Osteoblast (primary cell): Measurements from ENCODE around the gene HSD17B14. TPM values are rescaled to one million over a fixed set of nuclear protein-coding genes. Genes with fewer than 3 reads are reported as not detected.

Experiments used
- DNase-seq: peaks from one replicate; pipeline ENCODE4 v3.0.0; 2011; ENCODE audit warnings: low spot score, mixed read lengths; ENCODE audit not compliant: insufficient read length; ENCODE audit errors: missing footprints
- H2AFZ ChIP-seq: 2 replicates; pipeline ENCODE4 v1.6.0; 2011; ENCODE audit warnings: mild to moderate bottlenecking, low read length
- H3K27ac ChIP-seq: 2 replicates; pipeline ENCODE4 v1.5.1; 2011; ENCODE audit warnings: mild to moderate bottlenecking, low read depth, low read length, moderate library complexity
- H3K27me3 ChIP-seq: 2 replicates; pipeline ENCODE4 v1.6.0; 2012; ENCODE audit warnings: mild to moderate bottlenecking, control low read depth, inconsistent platforms, low read length, moderate library complexity; ENCODE audit not compliant: insufficient read depth
- H3K36me3 ChIP-seq: 2 replicates; pipeline ENCODE4 v1.5.1; 2011; ENCODE audit warnings: mild to moderate bottlenecking, low read length, control low read depth, moderate library complexity; ENCODE audit not compliant: insufficient read depth
- H3K4me1 ChIP-seq: 2 replicates; pipeline ENCODE4 v1.5.1; 2011; ENCODE audit warnings: mild to moderate bottlenecking, low read length, control low read depth, moderate library complexity; ENCODE audit not compliant: insufficient read depth
- H3K4me2 ChIP-seq: 2 replicates; pipeline ENCODE4 v1.6.0; 2011; ENCODE audit warnings: mild to moderate bottlenecking, low read length; ENCODE audit not compliant: insufficient read depth
- H3K4me3 ChIP-seq: fragments of 200-600 bp; sonication (generic); 3 replicates; pipeline ENCODE4 v1.5.1; 2012; ENCODE audit warnings: mild to moderate bottlenecking, low read length, inconsistent platforms; ENCODE audit not compliant: insufficient read depth
- H3K79me2 ChIP-seq: 2 replicates; pipeline ENCODE4 v1.6.0; 2012; ENCODE audit warnings: mild to moderate bottlenecking, low read length, control low read depth, inconsistent platforms; ENCODE audit not compliant: insufficient read depth
- H3K9me3 ChIP-seq: 2 replicates; pipeline ENCODE4 v1.5.1; 2011; ENCODE audit warnings: low read depth, low read length, control low read depth
- H4K20me1 ChIP-seq: 2 replicates; pipeline ENCODE4 v1.6.0; 2012; ENCODE audit warnings: mild to moderate bottlenecking, low read length, control low read depth; ENCODE audit not compliant: insufficient read depth
- total RNA-seq: library from RNA; depleted of rRNA; stranded (reverse); fragments of >200 nt; gene quantifications from 2 replicates; pipeline ENCODE4 v1.2.3, GENCODE V29; 2012
- TF ChIP-seq, protein P1 (sequence below): IDR thresholded peaks from 2 replicates; pipeline ENCODE4 v1.5.1; 2011; ENCODE audit warnings: mild to moderate bottlenecking, low read depth, low read length, moderate library complexity; ENCODE audit errors: extremely low read depth

The HSD17B14 gene
- total RNA-seq, 1 donor = 1.8 TPM

DNA sequence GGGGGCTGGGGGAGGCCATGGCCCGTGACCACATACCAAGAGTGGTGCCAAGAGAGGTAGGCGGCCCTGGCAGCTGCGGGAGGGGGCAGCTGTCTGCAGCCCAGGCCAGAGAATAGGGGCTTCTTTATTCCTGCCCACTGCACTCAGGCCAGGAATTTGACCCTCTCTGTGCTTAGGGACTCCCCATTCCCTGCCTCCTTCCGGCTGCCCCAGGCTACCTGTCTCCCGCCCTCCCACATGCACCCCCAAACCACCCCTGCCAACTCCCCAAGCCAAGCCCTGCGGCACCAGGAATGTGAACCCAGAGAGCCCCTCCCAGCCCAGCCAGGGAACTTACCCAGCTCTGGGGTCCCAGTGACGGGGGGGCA, 31.4 kb upstream of the HSD17B14 start:
- H3K9me3 ChIP-seq = no peaks in the 10 kb centered on the region

DNA sequence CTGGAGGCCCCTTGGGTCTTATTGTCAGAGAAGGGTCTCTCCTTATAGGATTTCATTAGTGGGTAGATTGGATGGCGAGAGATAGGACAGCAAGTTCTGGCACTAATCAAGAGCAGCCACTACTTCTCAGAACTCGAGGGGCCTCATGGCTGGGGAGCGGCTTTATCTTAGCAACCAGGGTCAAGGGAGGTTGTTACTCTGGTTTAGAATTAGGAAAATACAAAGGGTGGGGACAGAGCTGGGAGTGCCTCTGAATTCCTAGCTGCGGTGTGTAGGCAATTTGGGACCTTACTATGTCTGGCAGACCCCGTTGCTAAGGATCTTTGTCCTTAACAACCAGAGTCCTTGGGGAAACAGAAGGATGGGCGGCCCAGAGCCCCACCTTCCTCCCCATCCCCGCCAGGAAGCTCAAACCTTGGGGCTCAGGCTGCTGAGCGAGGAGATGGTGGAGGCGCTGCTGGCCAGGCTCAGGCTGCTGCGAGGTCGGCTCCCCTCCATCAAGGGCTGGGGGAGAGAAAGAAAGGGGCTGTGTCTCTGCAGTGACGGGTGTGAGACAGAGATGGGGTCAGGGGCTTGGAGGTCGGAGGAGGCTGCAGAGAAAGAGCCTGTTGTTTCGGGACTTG, 30.9 kb upstream of the HSD17B14 start:
- Histone ChIP-seq H3K4me1 (peaks cover 20% of the 10 kb centered on the region), H3K4me3 (peak overlapping the region; percentile 74), H3K79me2 (peaks cover 19% of the 10 kb centered on the region), H4K20me1 (peaks cover 3% of the 10 kb centered on the region), H2AFZ (no peak overlapping the region), H3K9me3 (no peaks in the 10 kb centered on the region), H3K27ac (peak overlapping the region; percentile 51), H3K4me2 (peak overlapping the region; percentile 88), H3K27me3 (no peaks in the 10 kb centered on the region), H3K36me3 (peaks cover 23% of the 10 kb centered on the region)
- TF ChIP-seq, protein P1, sequence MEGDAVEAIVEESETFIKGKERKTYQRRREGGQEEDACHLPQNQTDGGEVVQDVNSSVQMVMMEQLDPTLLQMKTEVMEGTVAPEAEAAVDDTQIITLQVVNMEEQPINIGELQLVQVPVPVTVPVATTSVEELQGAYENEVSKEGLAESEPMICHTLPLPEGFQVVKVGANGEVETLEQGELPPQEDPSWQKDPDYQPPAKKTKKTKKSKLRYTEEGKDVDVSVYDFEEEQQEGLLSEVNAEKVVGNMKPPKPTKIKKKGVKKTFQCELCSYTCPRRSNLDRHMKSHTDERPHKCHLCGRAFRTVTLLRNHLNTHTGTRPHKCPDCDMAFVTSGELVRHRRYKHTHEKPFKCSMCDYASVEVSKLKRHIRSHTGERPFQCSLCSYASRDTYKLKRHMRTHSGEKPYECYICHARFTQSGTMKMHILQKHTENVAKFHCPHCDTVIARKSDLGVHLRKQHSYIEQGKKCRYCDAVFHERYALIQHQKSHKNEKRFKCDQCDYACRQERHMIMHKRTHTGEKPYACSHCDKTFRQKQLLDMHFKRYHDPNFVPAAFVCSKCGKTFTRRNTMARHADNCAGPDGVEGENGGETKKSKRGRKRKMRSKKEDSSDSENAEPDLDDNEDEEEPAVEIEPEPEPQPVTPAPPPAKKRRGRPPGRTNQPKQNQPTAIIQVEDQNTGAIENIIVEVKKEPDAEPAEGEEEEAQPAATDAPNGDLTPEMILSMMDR = no peak
- peak; percentile 80 for DNase-seq

More for the DNA sequence above, 31.4 kb upstream of the HSD17B14 start:
- H4K20me1 ChIP-seq = peaks cover 5% of the 10 kb centered on the region
- peaks cover 21% of the 10 kb centered on the region for H3K36me3 ChIP-seq
- DNase-seq = no peak
- peak overlapping the region; percentile 51 for H3K27ac ChIP-seq
- peaks cover 20% of the 10 kb centered on the region for H3K4me1 ChIP-seq
- peak overlapping the region; percentile 88 for H3K4me2 ChIP-seq
- H2AFZ ChIP-seq = peak overlapping the region; percentile 81
- peaks cover 24% of the 10 kb centered on the region for H3K79me2 ChIP-seq
- peak overlapping the region; percentile 74 for H3K4me3 ChIP-seq
- TF ChIP-seq, protein P1 = no peak
- no peaks in the 10 kb centered on the region for H3K27me3 ChIP-seq

DNA sequence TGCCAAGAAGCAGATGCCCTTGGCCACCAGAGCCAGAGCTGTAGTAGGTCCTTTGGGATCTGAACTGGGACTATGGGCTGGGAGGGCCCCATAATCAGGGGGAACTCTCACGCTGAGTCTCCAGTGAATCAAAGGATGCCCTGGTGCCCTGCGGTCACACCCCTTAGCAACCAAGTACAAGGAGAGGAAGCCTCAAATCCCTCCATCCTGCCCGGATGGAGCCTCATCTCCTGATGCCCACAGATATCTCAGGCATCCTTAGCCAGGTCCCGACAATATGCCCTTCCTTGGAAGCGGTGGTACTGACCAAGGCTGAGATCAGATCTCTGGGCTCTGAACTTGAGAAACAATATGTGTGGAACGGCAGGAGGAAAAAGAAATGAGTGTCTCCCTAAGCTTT, 30.4 kb upstream of the HSD17B14 start:
- H3K4me1 ChIP-seq = peaks cover 20% of the 10 kb centered on the region
- H3K79me2 ChIP-seq = peaks cover 19% of the 10 kb centered on the region
- peak overlapping the region; percentile 88 for H3K4me2 ChIP-seq
- peaks cover 23% of the 10 kb centered on the region for H3K36me3 ChIP-seq
- H2AFZ ChIP-seq = no peak overlapping the region
- H3K4me3 ChIP-seq = peak overlapping the region; percentile 74
- H4K20me1 ChIP-seq = peaks cover 3% of the 10 kb centered on the region
- TF ChIP-seq, protein P1 = no peak
- no peak for DNase-seq
- H3K9me3 ChIP-seq = no peaks in the 10 kb centered on the region
- no peak overlapping the region for H3K27ac ChIP-seq
- no peaks in the 10 kb centered on the region for H3K27me3 ChIP-seq

DNA sequence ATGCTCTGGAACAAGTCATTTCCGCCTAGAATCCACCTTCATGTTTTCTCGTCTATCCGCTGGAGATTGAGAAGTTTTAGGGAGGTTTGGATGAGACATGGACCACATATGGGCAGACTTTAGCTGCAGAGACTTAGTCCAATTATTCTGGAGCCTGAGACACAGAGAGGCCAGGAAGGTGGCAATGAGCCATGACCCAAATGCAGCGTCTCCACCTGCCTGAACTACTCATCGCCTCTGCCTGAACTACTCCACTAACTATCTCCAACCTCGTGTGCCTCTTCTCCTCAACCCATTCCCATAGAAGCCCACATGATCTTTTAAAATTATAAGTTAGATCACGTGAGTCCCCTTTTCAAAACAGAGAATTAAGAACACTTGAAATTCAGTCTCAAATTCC, 26.5 kb upstream of the HSD17B14 start:
- Histone ChIP-seq H3K4me3 (no peak overlapping the region), H2AFZ (no peak overlapping the region), H3K4me2 (no peak overlapping the region), H4K20me1 (peaks cover 3% of the 10 kb centered on the region), H3K9me3 (no peaks in the 10 kb centered on the region), H3K4me1 (peaks cover 11% of the 10 kb centered on the region), H3K27me3 (no peaks in the 10 kb centered on the region), H3K27ac (no peak overlapping the region), H3K36me3 (peaks cover 49% of the 10 kb centered on the region), H3K79me2 (peaks cover 19% of the 10 kb centered on the region)
- TF ChIP-seq, protein P1 = no peak
- no peak for DNase-seq
